HepG2 (cell line): ENCODE data around the gene FBF1. TPM values are rescaled to one million over a fixed set of nuclear protein-coding genes. Genes with fewer than 3 reads are reported as not detected.

Experiments
- ARNT ChIP-seq: fragments of 450-650 bp; IDR thresholded peaks from 2 replicates; pipeline ENCODE4 v1.6.1; 2017
- CEBPZ ChIP-seq: IDR thresholded peaks from 2 replicates; pipeline ENCODE4 v1.6.1; 2012; ENCODE audit warnings: low read length, improper control_type of control experiment
- E2F2 ChIP-seq: sonication (generic); formaldehyde crosslinking; IDR thresholded peaks from 2 replicates; pipeline ENCODE4 v1.4.0; 2020; ENCODE audit warnings: missing genetic modification reagents, borderline replicate concordance
- ETV5 ChIP-seq: IDR thresholded peaks from 2 replicates; pipeline ENCODE4 v1.6.1; 2018; ENCODE audit warnings: missing biosample characterization, missing genetic modification reagents, inconsistent platforms, borderline replicate concordance
- KIAA2018 ChIP-seq: sonication (generic); formaldehyde crosslinking; IDR thresholded peaks from 2 replicates; pipeline ENCODE4 v1.5.0; 2020; ENCODE audit warnings: mild to moderate bottlenecking, missing genetic modification reagents, borderline replicate concordance
- PHF20 ChIP-seq: sonication (generic); formaldehyde crosslinking; IDR thresholded peaks from 2 replicates; pipeline ENCODE4 v1.5.0; 2020; ENCODE audit warnings: mild to moderate bottlenecking, missing genetic modification reagents
- ZFP41 ChIP-seq: sonication (generic); formaldehyde crosslinking; IDR thresholded peaks from 2 replicates; pipeline ENCODE4 v1.4.0; 2020; ENCODE audit warnings: mild to moderate bottlenecking, missing genetic modification reagents, borderline replicate concordance
- ZNF383 ChIP-seq: sonication (generic); formaldehyde crosslinking; IDR thresholded peaks from 2 replicates; pipeline ENCODE4 v1.4.0; 2020; ENCODE audit warnings: missing genetic modification reagents, mild to moderate bottlenecking, borderline replicate concordance
- ZNF446 ChIP-seq: sonication (generic); formaldehyde crosslinking; IDR thresholded peaks from 2 replicates; pipeline ENCODE4 v1.5.0; 2020; ENCODE audit warnings: mild to moderate bottlenecking, missing genetic modification reagents
- ZNF609 ChIP-seq: sonication (generic); formaldehyde crosslinking; IDR thresholded peaks from 2 replicates; pipeline ENCODE4 v1.4.0; 2020; ENCODE audit warnings: mild to moderate bottlenecking, missing genetic modification reagents, borderline replicate concordance
- ZNF841 ChIP-seq: sonication (generic); formaldehyde crosslinking; IDR thresholded peaks from 2 replicates; pipeline ENCODE4 v1.8.1; 2023; ENCODE audit warnings: missing genetic modification reagents, borderline replicate concordance
- polyA plus RNA-seq, 8 experiments: library from polyadenylated mRNA; depleted of rRNA in 3 of 8; stranded (reverse) in 7 of 8; unstranded in 1 of 8; fragments of >200 nt; fragmentation: Illumina TruSeq in 4 of 8; extraction: Trizol in 4 of 8; gene quantifications; 2 replicates each; pipeline versions ENCODE4 v1.2.1 to v1.2.3, GENCODE V29; 2011 to 2016; ENCODE audit warnings: low read depth in 4 of 8, missing spikeins in 1 of 8, mixed read lengths in 1 of 8; ENCODE audit not compliant: insufficient read depth in 1 of 8
- total RNA-seq, 5 experiments: library from RNA; depleted of rRNA; stranded (reverse); fragments of >200 nt; fragmentation: Illumina TruSeq; extraction: Trizol; gene quantifications; 2 replicates each; pipeline ENCODE4 v1.2.3, GENCODE V29; 2016; ENCODE audit warnings: low read depth in 1 of 5

FBF1 gene
- total and polyA plus RNA-seq, 2 of the 13 experiments (the other 11 are each of a cell fraction or from before 2014, with no cell fraction given) = 2.4 to 8.1 TPM

- TF ChIP-seq KIAA2018 (no peak; the same call in 1 of the 2 replicates), ARNT (no peak), CEBPZ (no peak), ZFP41 (CRISPR knock-in tag) (no peak), PHF20 (no peak; the same call in 1 of the 2 replicates), E2F2 (CRISPR knock-in tag) (no peak), ETV5 (CRISPR knock-in tag) (no peak), ZNF446 (CRISPR knock-in tag) (peak; percentile 88; the same call in 1 of the 2 replicates), ZNF841 (CRISPR knock-in tag) (no peak), ZNF609 (CRISPR knock-in tag) (no peak), ZNF383 (CRISPR knock-in tag) (0 out of 2 replicates have a peak, but pooled peaks have one; percentile 2)
These were observed 38.9 kb upstream of the FBF1 start (continued) for GRCh38 chr17:75979705-75980187.
